Keratinocyte (primary cell): ENCODE data around the gene OPRL1.

ENCODE experiments used
- EZH2 ChIP-seq: IDR thresholded peaks from one replicate; pipeline ENCODE4 v1.6.1; 2012; ENCODE audit warnings: inconsistent platforms, mild to moderate bottlenecking, low read length, moderate library complexity
- TF ChIP-seq, protein P1 (sequence below), 3 experiments: IDR thresholded peaks in 1 of 3; conservative IDR thresholded peaks in 1 of 3; optimal IDR thresholded peaks in 1 of 3; 2 replicates in 2 of 3; 3 replicates in 1 of 3; pipeline versions ENCODE3 to v1.5.1; 2011; ENCODE audit warnings: low read length in 3 of 3, mild to moderate bottlenecking in 3 of 3, moderate library complexity in 2 of 3, control low read depth in 1 of 3, inconsistent platforms in 1 of 3; ENCODE audit not compliant: insufficient read depth in 2 of 3; ENCODE audit errors: extremely low read depth in 1 of 3

DNA sequence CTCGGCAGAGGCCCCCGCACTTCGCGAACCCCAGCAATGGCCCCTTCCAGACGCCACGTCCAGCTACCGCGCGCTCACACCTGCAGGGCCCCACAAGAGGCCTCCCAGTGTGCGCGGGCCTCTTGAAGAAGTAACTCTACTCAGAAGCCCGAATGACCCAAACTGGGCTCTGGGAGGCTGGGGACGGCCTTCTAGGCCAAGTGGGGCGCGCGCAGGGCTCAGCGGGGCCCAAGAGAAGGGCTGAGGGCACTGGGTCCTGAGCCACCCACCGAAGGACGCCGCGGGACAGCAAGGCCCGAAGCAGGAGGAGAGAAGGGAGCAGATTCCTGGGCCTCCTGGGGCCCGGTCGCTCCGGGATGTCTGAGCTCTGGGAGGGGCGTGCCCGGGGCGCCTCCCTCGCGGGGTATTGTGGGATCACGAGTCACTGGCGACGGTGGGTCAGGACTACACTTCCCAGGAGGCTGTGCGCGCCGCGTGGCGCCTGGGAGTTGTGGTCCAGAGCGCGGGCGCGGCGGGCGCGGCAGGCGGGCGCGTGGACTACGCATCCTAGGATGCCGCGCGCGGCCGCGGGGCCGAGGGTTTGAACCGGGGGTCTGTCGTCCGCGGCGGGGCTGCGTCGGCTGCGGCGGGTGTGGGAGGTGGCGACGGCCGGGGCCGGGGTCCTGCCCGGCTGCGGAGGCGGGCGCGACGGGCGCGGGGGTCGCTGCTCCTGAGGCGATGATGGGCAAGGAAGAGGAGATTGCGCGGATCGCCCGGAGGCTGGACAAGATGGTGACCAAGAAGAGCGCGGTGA lies 17.1 kb upstream of the OPRL1 start, which contains the start of gene TCEA2:
- TF ChIP-seq, protein P1, sequence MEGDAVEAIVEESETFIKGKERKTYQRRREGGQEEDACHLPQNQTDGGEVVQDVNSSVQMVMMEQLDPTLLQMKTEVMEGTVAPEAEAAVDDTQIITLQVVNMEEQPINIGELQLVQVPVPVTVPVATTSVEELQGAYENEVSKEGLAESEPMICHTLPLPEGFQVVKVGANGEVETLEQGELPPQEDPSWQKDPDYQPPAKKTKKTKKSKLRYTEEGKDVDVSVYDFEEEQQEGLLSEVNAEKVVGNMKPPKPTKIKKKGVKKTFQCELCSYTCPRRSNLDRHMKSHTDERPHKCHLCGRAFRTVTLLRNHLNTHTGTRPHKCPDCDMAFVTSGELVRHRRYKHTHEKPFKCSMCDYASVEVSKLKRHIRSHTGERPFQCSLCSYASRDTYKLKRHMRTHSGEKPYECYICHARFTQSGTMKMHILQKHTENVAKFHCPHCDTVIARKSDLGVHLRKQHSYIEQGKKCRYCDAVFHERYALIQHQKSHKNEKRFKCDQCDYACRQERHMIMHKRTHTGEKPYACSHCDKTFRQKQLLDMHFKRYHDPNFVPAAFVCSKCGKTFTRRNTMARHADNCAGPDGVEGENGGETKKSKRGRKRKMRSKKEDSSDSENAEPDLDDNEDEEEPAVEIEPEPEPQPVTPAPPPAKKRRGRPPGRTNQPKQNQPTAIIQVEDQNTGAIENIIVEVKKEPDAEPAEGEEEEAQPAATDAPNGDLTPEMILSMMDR (optimal IDR thresholded peaks at IDR 0.05 in 1 of 3, IDR thresholded peaks at IDR 0.05 in 1 of 3, conservative IDR thresholded peaks at IDR 0.05 in 1 of 3; ENCODE audit: extremely low read depth in 1 of 3, insufficient read depth in 2 of 3, low read length in 3 of 3), result no peak
- no peak for TF ChIP-seq EZH2
